Measurements from ENCODE around the gene FOS. TPM values are rescaled to one million over a fixed set of nuclear protein-coding genes. Genes with fewer than 3 reads are reported as not detected.
A peak's percentile ranks its signal among the peaks of the same experiment; 100 is the strongest.

The FOS gene
- total RNA-seq, 1 experiment from 2014 or later: 149 TPM

DNA sequence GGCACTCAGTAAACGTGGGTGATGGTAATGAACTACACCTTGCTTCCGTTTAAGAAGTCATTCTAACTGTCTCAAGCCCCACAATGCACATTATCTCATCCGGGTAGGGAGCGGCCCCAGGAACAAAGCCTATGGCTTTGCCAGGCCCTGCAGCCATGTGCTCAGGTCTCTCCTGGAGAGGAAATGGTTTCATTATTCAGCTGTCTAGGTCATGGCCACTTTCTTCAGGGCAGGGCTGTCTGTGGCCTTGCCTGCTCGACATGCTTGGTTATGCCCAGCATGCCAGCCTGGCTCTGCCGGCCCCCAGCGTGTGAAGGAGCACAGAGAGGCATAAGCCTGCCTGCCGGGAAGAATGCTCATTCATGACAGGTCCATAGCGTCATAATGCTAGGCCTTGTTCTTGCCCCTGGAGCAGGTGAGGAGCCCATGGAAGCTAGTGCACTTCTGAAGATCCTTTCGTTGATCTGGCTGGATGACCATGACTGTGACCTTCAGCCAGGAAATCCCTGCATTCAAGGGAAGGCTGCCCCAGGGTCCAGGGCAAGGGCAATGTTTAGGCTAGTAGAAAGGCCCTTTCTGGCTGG is 26.3 kb upstream of the FOS start:
- BruUV-seq (replicated peaks): no TSS peak
- Mint-ChIP-seq H3K27ac (ENCODE audit: unreplicated experiment) (peak overlapping the region; percentile 78), H3K27me3 (ENCODE audit: unreplicated experiment) (no peaks in the 10 kb centered on the region), H3K36me3 (ENCODE audit: insufficient read depth, unreplicated experiment) (peaks cover 12% of the 10 kb centered on the region), H3K4me1 (ENCODE audit: low read depth, unreplicated experiment) (peaks cover 39% of the 10 kb centered on the region), H3K4me3 (ENCODE audit: low read depth, unreplicated experiment) (no peak overlapping the region), H3K9me3 (ENCODE audit: low read depth, unreplicated experiment) (no peaks in the 10 kb centered on the region)
- DNase-seq: peak; percentile 63
- intact Hi-C loops (cut with micrococcal nuclease; ENCODE audit: unreplicated experiment): no loop called here
- TF ChIP-seq, protein P1, sequence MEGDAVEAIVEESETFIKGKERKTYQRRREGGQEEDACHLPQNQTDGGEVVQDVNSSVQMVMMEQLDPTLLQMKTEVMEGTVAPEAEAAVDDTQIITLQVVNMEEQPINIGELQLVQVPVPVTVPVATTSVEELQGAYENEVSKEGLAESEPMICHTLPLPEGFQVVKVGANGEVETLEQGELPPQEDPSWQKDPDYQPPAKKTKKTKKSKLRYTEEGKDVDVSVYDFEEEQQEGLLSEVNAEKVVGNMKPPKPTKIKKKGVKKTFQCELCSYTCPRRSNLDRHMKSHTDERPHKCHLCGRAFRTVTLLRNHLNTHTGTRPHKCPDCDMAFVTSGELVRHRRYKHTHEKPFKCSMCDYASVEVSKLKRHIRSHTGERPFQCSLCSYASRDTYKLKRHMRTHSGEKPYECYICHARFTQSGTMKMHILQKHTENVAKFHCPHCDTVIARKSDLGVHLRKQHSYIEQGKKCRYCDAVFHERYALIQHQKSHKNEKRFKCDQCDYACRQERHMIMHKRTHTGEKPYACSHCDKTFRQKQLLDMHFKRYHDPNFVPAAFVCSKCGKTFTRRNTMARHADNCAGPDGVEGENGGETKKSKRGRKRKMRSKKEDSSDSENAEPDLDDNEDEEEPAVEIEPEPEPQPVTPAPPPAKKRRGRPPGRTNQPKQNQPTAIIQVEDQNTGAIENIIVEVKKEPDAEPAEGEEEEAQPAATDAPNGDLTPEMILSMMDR (IDR thresholded peaks at IDR 0.05; ENCODE audit: unreplicated experiment): no peak
- CTCF ChIA-PET: no interaction called here

DNA sequence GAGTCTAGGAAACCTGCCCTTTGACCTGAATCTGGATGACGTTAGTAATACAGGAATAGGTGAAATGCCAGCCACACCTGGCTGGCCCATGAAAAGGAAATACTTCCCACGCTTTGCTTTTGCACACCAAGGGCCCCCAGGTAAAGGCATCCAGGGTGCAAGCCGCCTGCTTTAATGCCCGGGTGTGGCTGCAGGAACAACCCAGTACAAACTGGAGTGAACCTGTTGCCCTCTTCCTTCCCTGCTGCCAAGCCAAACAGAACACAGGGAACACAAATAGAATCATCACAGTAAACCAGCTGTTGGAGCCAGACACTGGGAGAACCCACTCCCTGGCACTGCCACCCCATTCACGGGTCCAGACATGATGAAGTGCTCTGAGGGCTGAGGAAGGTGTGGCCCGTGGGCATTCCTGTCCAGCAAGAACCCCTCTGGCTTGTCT is 24.2 kb upstream of the FOS start:
- Mint-ChIP-seq H3K4me3 (ENCODE audit: low read depth, unreplicated experiment) (no peak overlapping the region), H3K4me1 (ENCODE audit: low read depth, unreplicated experiment) (peaks cover 46% of the 10 kb centered on the region), H3K27me3 (ENCODE audit: unreplicated experiment) (no peaks in the 10 kb centered on the region), H3K36me3 (ENCODE audit: insufficient read depth, unreplicated experiment) (peaks cover 27% of the 10 kb centered on the region), H3K9me3 (ENCODE audit: low read depth, unreplicated experiment) (no peaks in the 10 kb centered on the region), H3K27ac (ENCODE audit: unreplicated experiment) (peak overlapping the region; percentile 85)
- CTCF ChIA-PET: interaction anchor here (1.6 kb wide), 1 partner anchor 15 kb away, joined by 5 read pairs; no protein-coding TSS in a partner anchor
- BruUV-seq (replicated peaks): no TSS peak
- intact Hi-C loops (cut with micrococcal nuclease; ENCODE audit: unreplicated experiment): no loop called here
- peak; percentile 56 for DNase-seq
- TF ChIP-seq, protein P1 (IDR thresholded peaks at IDR 0.05; ENCODE audit: unreplicated experiment): no peak

DNA sequence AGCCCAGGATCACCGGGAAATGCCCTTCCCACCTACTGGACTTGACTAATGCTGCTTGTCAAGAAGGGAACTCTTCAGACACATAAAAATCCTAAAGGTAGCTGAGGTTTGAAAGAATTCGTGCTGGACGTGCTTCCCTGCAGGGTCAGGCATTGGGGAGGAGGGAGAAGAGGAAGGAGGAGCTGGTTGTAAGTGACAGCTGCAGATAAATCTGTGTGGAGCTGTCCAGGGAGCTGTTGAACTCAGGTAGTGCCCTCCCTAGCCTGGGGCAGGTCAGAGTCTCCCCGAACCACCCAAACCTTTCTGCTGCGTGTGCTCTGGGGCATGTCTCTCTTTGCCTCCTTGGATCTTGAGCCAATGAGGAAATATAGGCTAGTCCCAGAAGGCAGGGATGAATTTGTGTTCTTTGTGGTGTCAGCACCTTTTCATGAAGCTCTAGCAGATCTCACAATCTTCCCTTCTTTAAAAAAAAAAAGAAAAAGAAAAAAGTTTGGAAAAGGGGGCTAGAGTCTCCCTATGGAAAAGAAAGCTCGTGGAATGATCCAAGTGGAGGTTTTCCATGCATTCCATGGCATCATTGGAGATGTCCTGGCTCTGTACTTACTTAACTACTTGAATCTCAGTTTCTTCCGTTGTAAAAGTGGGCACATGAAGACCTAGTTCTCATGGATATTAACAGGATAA is 23.6 kb upstream of the FOS start:
- Mint-ChIP-seq H3K4me3 (ENCODE audit: low read depth, unreplicated experiment) (no peak overlapping the region), H3K27me3 (ENCODE audit: unreplicated experiment) (no peaks in the 10 kb centered on the region), H3K9me3 (ENCODE audit: low read depth, unreplicated experiment) (no peaks in the 10 kb centered on the region), H3K27ac (ENCODE audit: unreplicated experiment) (peak overlapping the region; percentile 85), H3K4me1 (ENCODE audit: low read depth, unreplicated experiment) (peaks cover 42% of the 10 kb centered on the region), H3K36me3 (ENCODE audit: insufficient read depth, unreplicated experiment) (peaks cover 31% of the 10 kb centered on the region)
- TF ChIP-seq, protein P1 (IDR thresholded peaks at IDR 0.05; ENCODE audit: unreplicated experiment): no peak
- BruUV-seq (replicated peaks): TSS peak; percentile 21
- CTCF ChIA-PET: interaction anchor here (1.6 kb wide), 1 partner anchor 16 kb away, joined by 5 read pairs; no protein-coding TSS in a partner anchor
- DNase-seq: peak; percentile 16
- intact Hi-C loops (cut with micrococcal nuclease; ENCODE audit: unreplicated experiment): no loop called here

DNA sequence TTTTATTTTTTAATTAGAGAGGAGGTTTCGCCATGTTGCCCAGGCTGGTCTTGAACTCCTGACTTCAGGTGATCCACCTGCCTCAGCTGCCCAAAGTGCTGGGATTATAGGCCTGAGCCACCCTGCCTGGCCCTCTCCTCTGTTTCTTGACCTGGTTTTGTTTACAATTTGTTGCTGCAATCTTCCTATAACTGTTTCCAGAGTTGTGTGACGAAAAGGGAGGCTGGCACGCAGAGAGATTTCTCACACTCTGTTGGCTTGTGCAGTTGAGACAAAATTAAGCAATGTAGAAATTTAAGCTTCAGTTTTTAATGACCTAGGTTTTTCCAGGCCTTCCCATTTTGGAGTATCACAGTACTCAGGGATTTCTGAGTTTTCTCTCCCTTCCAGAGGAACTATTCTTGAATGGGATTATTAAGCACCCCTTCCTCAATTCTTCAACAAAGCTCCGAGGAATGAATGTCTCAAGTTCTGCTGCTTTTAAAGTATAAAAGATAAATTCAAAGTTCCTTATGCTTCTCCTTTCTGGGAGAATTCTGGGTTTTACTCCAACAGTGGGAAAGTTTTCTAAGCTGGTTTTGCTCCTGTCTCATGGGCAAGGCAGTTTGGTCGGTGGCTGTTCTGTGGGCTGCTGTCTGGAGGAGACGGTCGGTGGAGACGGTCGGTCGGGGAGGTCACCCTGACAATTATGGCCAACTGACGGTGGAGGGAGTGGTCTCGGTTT is 20.4 kb upstream of the FOS start:
- TSS peak; percentile 95 for BruUV-seq (replicated peaks)
- intact Hi-C loops (cut with micrococcal nuclease; ENCODE audit: unreplicated experiment): no loop called here
- H3K4me1 Mint-ChIP-seq (ENCODE audit: low read depth, unreplicated experiment): peaks cover 32% of the 10 kb centered on the region
- CTCF ChIA-PET: interaction anchor here (1.0 to 1.4 kb wide), 4 partner anchors 19 to 58 kb away, joined by 3 to 5 read pairs (median 4); no protein-coding TSS in a partner anchor
- H3K36me3 Mint-ChIP-seq (ENCODE audit: insufficient read depth, unreplicated experiment): peaks cover 31% of the 10 kb centered on the region
- no peaks in the 10 kb centered on the region for H3K9me3 Mint-ChIP-seq (ENCODE audit: low read depth, unreplicated experiment)
- no peak for DNase-seq
- peak overlapping the region; percentile 100 for H3K27ac Mint-ChIP-seq (ENCODE audit: unreplicated experiment)
- H3K27me3 Mint-ChIP-seq (ENCODE audit: unreplicated experiment): no peaks in the 10 kb centered on the region
- H3K4me3 Mint-ChIP-seq (ENCODE audit: low read depth, unreplicated experiment): peak overlapping the region; percentile 74
- TF ChIP-seq, protein P1 (IDR thresholded peaks at IDR 0.05; ENCODE audit: unreplicated experiment): no peak

All from Calu3 (cell line).